Panc1 (cell line): ENCODE measurements around the gene FGF14. TPM values are rescaled to one million over a fixed set of nuclear protein-coding genes. Genes with fewer than 3 reads are reported as not detected.

ENCODE experiments used
- ATAC-seq: fragments of 200-7000 bp; cut with Tn5 transposase; 2 replicates; pipeline ENCODE4 v1.9.1; 2020; ENCODE audit warnings: mild to moderate bottlenecking, moderate library complexity
- BruUV-seq: library from RNA; stranded (reverse); fragments of 400-500 nt; replicated peaks from 2 replicates; lab custom pipeline; 2021; lab: Mats Ljungman, UMichigan
- CTCF ChIA-PET: fragments of 300-600 bp; sonication (Branson Sonifier 250); formaldehyde crosslinking; loops from one replicate; lab custom pipeline; 2022; ENCODE audit warnings: antibody characterized with exemption; lab: Charles Lee
- POLR2A ChIA-PET: fragments of 300-600 bp; sonication (Branson Sonifier 250); formaldehyde crosslinking; loops from one replicate; lab custom pipeline; 2022; ENCODE audit warnings: antibody characterized with exemption; lab: Charles Lee
- DNase-seq: peaks from one replicate; pipeline ENCODE4 v3.0.0-alpha.2; 2010; ENCODE audit warnings: low read depth, low spot score
- H3K27ac ChIP-seq: 2 replicates; pipeline ENCODE4 v1.5.1; 2011; ENCODE audit warnings: mild to moderate bottlenecking, low read length, inconsistent platforms
- H3K27me3 ChIP-seq: fragments of 200-500 bp; sonication (Bioruptor generic); 2 replicates; pipeline ENCODE4 v1.6.0; 2014; ENCODE audit warnings: low read length, inconsistent platforms; ENCODE audit not compliant: control insufficient read depth, insufficient read depth
- H3K36me3 ChIP-seq: fragments of 200-500 bp; sonication (Bioruptor generic); 2 replicates; pipeline ENCODE4 v1.5.1; 2014; ENCODE audit warnings: inconsistent platforms, mild to moderate bottlenecking, low read length, moderate library complexity; ENCODE audit not compliant: control insufficient read depth, insufficient read depth
- H3K4me1 ChIP-seq: 2 replicates; pipeline ENCODE4 v1.5.1; 2011; ENCODE audit warnings: inconsistent platforms, mild to moderate bottlenecking, low read length, moderate library complexity; ENCODE audit not compliant: control insufficient read depth, insufficient read depth
- H3K4me3 ChIP-seq, 2 experiments: 2 replicates each; pipeline ENCODE4 v1.5.1; 2011 to 2012; ENCODE audit warnings: low read depth in 2 of 2, low read length in 2 of 2, mild to moderate bottlenecking in 2 of 2, inconsistent platforms in 1 of 2, moderate library complexity in 1 of 2
- H3K9me3 ChIP-seq: fragments of 200-500 bp; sonication (Bioruptor generic); 2 replicates; pipeline ENCODE4 v1.5.1; 2014; ENCODE audit warnings: low read depth, mild to moderate bottlenecking, inconsistent platforms, low read length, moderate library complexity; ENCODE audit not compliant: control insufficient read depth, insufficient read depth
- POLR2AphosphoS5 ChIP-seq: IDR thresholded peaks from 2 replicates; pipeline ENCODE4 v1.6.1; 2012; ENCODE audit warnings: mild to moderate bottlenecking, low read depth, low read length, moderate library complexity
- SIN3A ChIP-seq: IDR thresholded peaks from 2 replicates; pipeline ENCODE4 v1.6.1; 2012; ENCODE audit warnings: low read depth, mild to moderate bottlenecking, low read length, moderate library complexity, borderline replicate concordance; ENCODE audit not compliant: insufficient read depth
- TCF7L2 ChIP-seq: IDR thresholded peaks from 2 replicates; pipeline ENCODE4 v1.6.1; 2011; ENCODE audit warnings: mild to moderate bottlenecking, low read depth, low read length, inconsistent platforms
- in situ Hi-C: cut with HindIII; loops from 2 replicates; pipeline ENCODE4 v1.10.0; 2016; ENCODE audit warnings: low sequenced_read_pairs, low pct_unique_long_range_greater_than_20kb
- intact Hi-C: fragments of 100-400 bp; cut with micrococcal nuclease; formaldehyde crosslinking; loops from one replicate; pipeline ENCODE4 v1.10.0; 2022; ENCODE audit not compliant: unreplicated experiment
- total RNA-seq: library from RNA; stranded (reverse); gene quantifications from one replicate; pipeline ENCODE4 v1.2.1, GENCODE V29; 2021; ENCODE audit not compliant: unreplicated experiment
- TF ChIP-seq, protein P1 (sequence below): fragments of 450-650 bp; IDR thresholded peaks from 2 replicates; pipeline ENCODE4 v1.5.1; 2017; ENCODE audit warnings: mild to moderate bottlenecking
- TF ChIP-seq, protein P2 (sequence below), 2 experiments: IDR thresholded peaks; 2 replicates each; pipeline ENCODE4 v1.6.1; 2011 to 2012; ENCODE audit warnings: low read depth in 2 of 2, control low read depth in 1 of 2, low read length in 1 of 2, mild to moderate bottlenecking in 1 of 2, moderate library complexity in 1 of 2; ENCODE audit not compliant: insufficient read depth in 1 of 2

The FGF14 gene
- total RNA-seq, 1 experiment from 2014 or later = 0.03 TPM

DNA sequence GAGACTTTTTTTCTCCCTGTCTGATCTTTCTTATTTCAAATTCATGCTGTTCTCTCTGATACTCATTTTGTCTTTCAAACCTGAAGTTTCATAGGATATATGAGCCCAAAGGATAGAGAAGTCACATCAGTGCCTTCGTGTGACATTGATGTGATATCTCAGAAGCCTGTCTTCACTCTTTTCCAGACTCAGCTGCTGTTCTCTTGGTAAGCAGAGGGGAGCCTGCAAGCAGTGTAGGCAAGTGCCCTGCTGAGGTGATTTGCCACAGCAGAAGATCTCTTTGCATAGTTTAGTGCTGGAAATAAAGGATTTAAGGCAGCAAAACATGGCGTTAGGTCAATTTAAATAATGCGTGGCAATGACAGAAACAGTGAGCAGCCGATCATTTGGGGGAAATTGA, 602.7 kb downstream of the FGF14 start:
- TF ChIP-seq POLR2AphosphoS5 = no peak
- TF ChIP-seq, protein P1, sequence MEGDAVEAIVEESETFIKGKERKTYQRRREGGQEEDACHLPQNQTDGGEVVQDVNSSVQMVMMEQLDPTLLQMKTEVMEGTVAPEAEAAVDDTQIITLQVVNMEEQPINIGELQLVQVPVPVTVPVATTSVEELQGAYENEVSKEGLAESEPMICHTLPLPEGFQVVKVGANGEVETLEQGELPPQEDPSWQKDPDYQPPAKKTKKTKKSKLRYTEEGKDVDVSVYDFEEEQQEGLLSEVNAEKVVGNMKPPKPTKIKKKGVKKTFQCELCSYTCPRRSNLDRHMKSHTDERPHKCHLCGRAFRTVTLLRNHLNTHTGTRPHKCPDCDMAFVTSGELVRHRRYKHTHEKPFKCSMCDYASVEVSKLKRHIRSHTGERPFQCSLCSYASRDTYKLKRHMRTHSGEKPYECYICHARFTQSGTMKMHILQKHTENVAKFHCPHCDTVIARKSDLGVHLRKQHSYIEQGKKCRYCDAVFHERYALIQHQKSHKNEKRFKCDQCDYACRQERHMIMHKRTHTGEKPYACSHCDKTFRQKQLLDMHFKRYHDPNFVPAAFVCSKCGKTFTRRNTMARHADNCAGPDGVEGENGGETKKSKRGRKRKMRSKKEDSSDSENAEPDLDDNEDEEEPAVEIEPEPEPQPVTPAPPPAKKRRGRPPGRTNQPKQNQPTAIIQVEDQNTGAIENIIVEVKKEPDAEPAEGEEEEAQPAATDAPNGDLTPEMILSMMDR = no peak
- no peak for TF ChIP-seq SIN3A
- TF ChIP-seq, protein P2, sequence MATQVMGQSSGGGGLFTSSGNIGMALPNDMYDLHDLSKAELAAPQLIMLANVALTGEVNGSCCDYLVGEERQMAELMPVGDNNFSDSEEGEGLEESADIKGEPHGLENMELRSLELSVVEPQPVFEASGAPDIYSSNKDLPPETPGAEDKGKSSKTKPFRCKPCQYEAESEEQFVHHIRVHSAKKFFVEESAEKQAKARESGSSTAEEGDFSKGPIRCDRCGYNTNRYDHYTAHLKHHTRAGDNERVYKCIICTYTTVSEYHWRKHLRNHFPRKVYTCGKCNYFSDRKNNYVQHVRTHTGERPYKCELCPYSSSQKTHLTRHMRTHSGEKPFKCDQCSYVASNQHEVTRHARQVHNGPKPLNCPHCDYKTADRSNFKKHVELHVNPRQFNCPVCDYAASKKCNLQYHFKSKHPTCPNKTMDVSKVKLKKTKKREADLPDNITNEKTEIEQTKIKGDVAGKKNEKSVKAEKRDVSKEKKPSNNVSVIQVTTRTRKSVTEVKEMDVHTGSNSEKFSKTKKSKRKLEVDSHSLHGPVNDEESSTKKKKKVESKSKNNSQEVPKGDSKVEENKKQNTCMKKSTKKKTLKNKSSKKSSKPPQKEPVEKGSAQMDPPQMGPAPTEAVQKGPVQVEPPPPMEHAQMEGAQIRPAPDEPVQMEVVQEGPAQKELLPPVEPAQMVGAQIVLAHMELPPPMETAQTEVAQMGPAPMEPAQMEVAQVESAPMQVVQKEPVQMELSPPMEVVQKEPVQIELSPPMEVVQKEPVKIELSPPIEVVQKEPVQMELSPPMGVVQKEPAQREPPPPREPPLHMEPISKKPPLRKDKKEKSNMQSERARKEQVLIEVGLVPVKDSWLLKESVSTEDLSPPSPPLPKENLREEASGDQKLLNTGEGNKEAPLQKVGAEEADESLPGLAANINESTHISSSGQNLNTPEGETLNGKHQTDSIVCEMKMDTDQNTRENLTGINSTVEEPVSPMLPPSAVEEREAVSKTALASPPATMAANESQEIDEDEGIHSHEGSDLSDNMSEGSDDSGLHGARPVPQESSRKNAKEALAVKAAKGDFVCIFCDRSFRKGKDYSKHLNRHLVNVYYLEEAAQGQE (IDR thresholded peaks at IDR 0.05; ENCODE audit: insufficient read depth in 1 of 2, low read depth in 2 of 2, low read length in 1 of 2) = no peak
- no peak for TF ChIP-seq TCF7L2
- Histone ChIP-seq H3K4me3 (no peak overlapping the region), H3K36me3 (no peaks in the 10 kb centered on the region), H3K9me3 (no peaks in the 10 kb centered on the region), H3K4me1 (no peaks in the 10 kb centered on the region), H3K27ac (no peak overlapping the region), H3K27me3 (no peaks in the 10 kb centered on the region; the same call in 1 of the 2 replicates)
- in situ Hi-C loops = no loop called here
- intact Hi-C loops = no loop called here
- POLR2A ChIA-PET = no interaction called here
- DNase-seq = no peak
- BruUV-seq = no TSS peak
- CTCF ChIA-PET = no interaction called here
- ATAC-seq = no peak

DNA sequence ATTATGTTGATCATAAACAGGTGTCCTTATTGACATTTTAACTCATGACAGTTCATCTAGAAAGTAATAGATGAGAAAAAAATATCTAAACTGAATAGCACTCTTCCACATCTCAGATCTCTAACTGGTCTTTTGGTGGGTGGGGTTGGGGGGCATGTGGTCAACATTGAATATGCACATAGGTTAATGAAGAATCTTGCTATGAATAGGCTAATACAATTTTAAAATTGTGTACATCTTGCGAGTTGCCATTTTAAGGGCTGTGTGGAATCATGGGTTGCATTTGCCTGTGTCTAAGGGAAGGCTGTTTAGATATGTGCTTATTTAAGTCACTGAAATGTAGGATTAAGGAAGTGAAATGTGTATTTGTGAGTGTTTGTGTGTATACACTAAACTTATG, 603.4 kb downstream of the FGF14 start:
- CTCF ChIA-PET = no interaction called here
- no TSS peak for BruUV-seq
- Histone ChIP-seq H3K9me3 (no peaks in the 10 kb centered on the region), H3K4me3 (no peak overlapping the region), H3K27me3 (no peaks in the 10 kb centered on the region; the same call in 1 of the 2 replicates), H3K4me1 (no peaks in the 10 kb centered on the region), H3K27ac (no peak overlapping the region), H3K36me3 (no peaks in the 10 kb centered on the region)
- intact Hi-C loops (no loop called here), in situ Hi-C loops (no loop called here)
- ATAC-seq (no peak), DNase-seq (no peak)
- TF ChIP-seq POLR2AphosphoS5 (no peak), SIN3A (no peak)
- TF ChIP-seq, protein P2 (IDR thresholded peaks at IDR 0.05; ENCODE audit: insufficient read depth in 1 of 2, low read depth in 2 of 2, low read length in 1 of 2) = no peak
- POLR2A ChIA-PET = no interaction called here
